NCI-H2196 treated with DMSO at 0.1 percent for 48 hours (cell line): ENCODE data around the gene ZNF124.
"Not testable (repeated sequence)": the region's sequence is repeated elsewhere in the genome, so short reads cannot be mapped to it uniquely, and the experiment has no call there.

ENCODE experiments used
- DNase-seq: peaks from one replicate; lab custom pipeline; 2025; ENCODE audit not compliant: unreplicated experiment; lab: John Stamatoyannopoulos, UW

Gene ZNF124

GRCh38 chr1:247173431-247173830, 1.6 kb upstream of the ZNF124 start:
- no peak for DNase-seq

- no peak for DNase-seq
Observed at GRCh38 chr1:247172996-247173395, 1.2 kb upstream of the ZNF124 start.

- DNase-seq = not testable (repeated sequence)
Observed at GRCh38 chr1:247171443-247171842, 377 bp downstream of the ZNF124 start.

GRCh38 chr1:247165674-247166073, 6.1 kb downstream of the ZNF124 start:
- DNase-seq = no peak

- DNase-seq = no peak
Observed at GRCh38 chr1:247164694-247165093, 7.1 kb downstream of the ZNF124 start.

GRCh38 chr1:247156787-247157232, 15.0 kb downstream of the ZNF124 start:
- no peak for DNase-seq

GRCh38 chr1:247147781-247148180, 24.0 kb downstream of the ZNF124 start:
- DNase-seq = no peak

- DNase-seq = not testable (repeated sequence)
Observed at GRCh38 chr1:247147120-247147519, 24.7 kb downstream of the ZNF124 start.

- DNase-seq = no peak
Observed at GRCh38 chr1:247146671-247147070, 25.1 kb downstream of the ZNF124 start.

- no peak for DNase-seq
Observed at GRCh38 chr1:247145279-247145678, 26.5 kb downstream of the ZNF124 start.

- DNase-seq = not testable (repeated sequence)
Observed at GRCh38 chr1:247139557-247139956, 32.3 kb downstream of the ZNF124 start.

- DNase-seq = no peak
Observed at GRCh38 chr1:247131236-247131635, 40.6 kb downstream of the ZNF124 start.

GRCh38 chr1:247127519-247128282, 44.1 kb downstream of the ZNF124 start:
- DNase-seq = not testable (repeated sequence)

- not testable (repeated sequence) for DNase-seq
Observed at GRCh38 chr1:247126601-247127000, 45.2 kb downstream of the ZNF124 start.

GRCh38 chr1:247126166-247126565, 45.7 kb downstream of the ZNF124 start:
- DNase-seq = not testable (repeated sequence)

- DNase-seq = no peak
Observed at GRCh38 chr1:247121382-247121781, 50.4 kb downstream of the ZNF124 start.

GRCh38 chr1:247120408-247120668, 51.5 kb downstream of the ZNF124 start:
- not testable (repeated sequence) for DNase-seq

GRCh38 chr1:247119600-247120407, 52.0 kb downstream of the ZNF124 start:
- DNase-seq = no peak

- no peak for DNase-seq
Observed at GRCh38 chr1:247118946-247119446, 52.8 kb downstream of the ZNF124 start.

GRCh38 chr1:247115545-247115944, 56.3 kb downstream of the ZNF124 start:
- no peak for DNase-seq

GRCh38 chr1:247115141-247115510, 56.7 kb downstream of the ZNF124 start:
- no peak for DNase-seq
